OCI-LY3 (cell line): ENCODE results near the gene FAM210B.
A peak's percentile ranks its signal among the peaks of the same experiment; 100 is the strongest.

Source experiments
- H2AFZ ChIP-seq: fragments of 200-600, 300-600 bp; shearing (Covaris generic); 2 replicates; pipeline ENCODE4 v1.6.0; 2014; ENCODE audit warnings: antibody characterized with exemption, low read depth, low read length
- H3K27ac ChIP-seq: fragments of 200-600, 300-600 bp; sonication (generic); 2 replicates; pipeline ENCODE4 v1.5.1; 2014; ENCODE audit warnings: mild to moderate bottlenecking, low read length, moderate library complexity, mixed read lengths
- H3K27me3 ChIP-seq: fragments of 200-600, 300-600 bp; sonication (generic); 2 replicates; pipeline ENCODE4 v1.6.1; 2014; ENCODE audit warnings: low read depth, low read length, mixed read lengths
- H3K36me3 ChIP-seq: fragments of 200-600, 300-600 bp; sonication (generic); replicated peaks from 2 replicates; pipeline ENCODE3; 2014; ENCODE audit warnings: low read depth, low read length, mixed read lengths
- H3K4me1 ChIP-seq: fragments of 300-600, 200-600 bp; sonication (generic); 2 replicates; pipeline ENCODE4 v1.6.1; 2014; ENCODE audit warnings: low read length, mixed read lengths
- H3K4me2 ChIP-seq: fragments of 200-600, 300-600 bp; sonication (generic); 2 replicates; pipeline ENCODE4 v1.6.1; 2014; ENCODE audit warnings: low read length, mixed read lengths
- H3K4me3 ChIP-seq: fragments of 300-600, 200-600 bp; sonication (generic); 2 replicates; pipeline ENCODE4 v1.5.1; 2014; ENCODE audit warnings: antibody characterized with exemption, mild to moderate bottlenecking, low read length, moderate library complexity
- H3K79me2 ChIP-seq: fragments of 300-600, 200-600 bp; shearing (Covaris generic); 2 replicates; pipeline ENCODE4 v1.6.1; 2014; ENCODE audit warnings: mild to moderate bottlenecking, low read length, mixed read lengths
- H3K9ac ChIP-seq: fragments of 300-600, 200-600 bp; shearing (Covaris generic); 2 replicates; pipeline ENCODE4 v1.6.0; 2014; ENCODE audit warnings: mild to moderate bottlenecking, low read length, moderate library complexity
- H3K9me3 ChIP-seq: fragments of 200-600, 300-600 bp; shearing (Covaris generic); 2 replicates; pipeline ENCODE4 v1.6.1; 2014; ENCODE audit warnings: low read length, mixed read lengths; ENCODE audit not compliant: insufficient read depth
- H4K20me1 ChIP-seq: fragments of 200-600, 300-600 bp; sonication (generic); 2 replicates; pipeline ENCODE4 v1.6.1; 2016; ENCODE audit warnings: low read length, mixed read lengths; ENCODE audit not compliant: insufficient read depth
- CTCF ChIP-seq: fragments of 200-600, 300-600 bp; sonication (generic); IDR thresholded peaks from 2 replicates; pipeline ENCODE4 v1.5.1; 2014; ENCODE audit warnings: antibody characterized with exemption, low read length, low read depth
- EZH2phosphoT487 ChIP-seq: fragments of 200-600 bp; shearing (Covaris generic); IDR thresholded peaks from 2 replicates; pipeline ENCODE4 v1.6.1; 2018; ENCODE audit warnings: antibody characterized with exemption, mixed run types, low read depth

FAM210B gene

GRCh38 chr20:56353356-56353755 lies 5.4 kb upstream of the FAM210B start:
- Histone ChIP-seq H3K9ac (no peak overlapping the region), H3K9me3 (no peaks in the 10 kb centered on the region), H3K4me3 (no peak overlapping the region), H3K36me3 (no peaks in the 10 kb centered on the region), H3K27me3 (peaks cover 19% of the 10 kb centered on the region), H3K79me2 (no peaks in the 10 kb centered on the region), H4K20me1 (no peaks in the 10 kb centered on the region), H3K4me1 (peaks cover 8% of the 10 kb centered on the region), H3K4me2 (no peak overlapping the region), H2AFZ (no peak overlapping the region), H3K27ac (no peak overlapping the region)
- no peak for TF ChIP-seq EZH2phosphoT487
- no peak for TF ChIP-seq CTCF

DNA sequence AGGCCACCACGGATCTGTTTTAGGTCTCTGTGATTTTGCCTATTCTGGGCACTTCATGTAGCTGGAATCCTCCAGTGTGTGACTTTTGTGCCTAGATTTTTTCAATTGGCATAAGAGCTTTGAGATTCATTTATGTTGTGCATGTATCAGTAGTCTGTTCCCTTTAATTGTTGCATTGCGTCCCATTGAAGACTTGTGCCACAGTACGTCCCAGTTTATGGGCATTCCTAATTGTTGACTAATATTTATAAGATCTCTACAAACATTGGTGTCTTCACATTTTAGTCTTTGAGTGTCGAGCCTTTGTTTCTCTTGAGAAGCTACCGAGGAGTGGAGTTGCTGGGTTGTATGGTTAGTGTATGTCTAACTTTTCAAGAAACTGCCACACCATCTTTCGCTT lies 704 bp upstream of the FAM210B start:
- H3K36me3 ChIP-seq, result no peaks in the 10 kb centered on the region
- no peaks in the 10 kb centered on the region for H3K9me3 ChIP-seq
- no peaks in the 10 kb centered on the region for H3K79me2 ChIP-seq
- peaks cover 4% of the 10 kb centered on the region; the same call in 1 of the 2 replicates for H3K4me1 ChIP-seq
- H3K9ac ChIP-seq, result peak overlapping the region; percentile 29; the same call in 1 of the 2 replicates
- H2AFZ ChIP-seq, result peak overlapping the region; percentile 75
- TF ChIP-seq EZH2phosphoT487, result no peak
- TF ChIP-seq CTCF, result no peak
- peak overlapping the region; percentile 78 for H3K4me3 ChIP-seq
- peak overlapping the region; percentile 88 for H3K4me2 ChIP-seq
- H3K27me3 ChIP-seq, result peaks cover 19% of the 10 kb centered on the region
- no peak overlapping the region for H3K27ac ChIP-seq
- no peaks in the 10 kb centered on the region for H4K20me1 ChIP-seq

DNA sequence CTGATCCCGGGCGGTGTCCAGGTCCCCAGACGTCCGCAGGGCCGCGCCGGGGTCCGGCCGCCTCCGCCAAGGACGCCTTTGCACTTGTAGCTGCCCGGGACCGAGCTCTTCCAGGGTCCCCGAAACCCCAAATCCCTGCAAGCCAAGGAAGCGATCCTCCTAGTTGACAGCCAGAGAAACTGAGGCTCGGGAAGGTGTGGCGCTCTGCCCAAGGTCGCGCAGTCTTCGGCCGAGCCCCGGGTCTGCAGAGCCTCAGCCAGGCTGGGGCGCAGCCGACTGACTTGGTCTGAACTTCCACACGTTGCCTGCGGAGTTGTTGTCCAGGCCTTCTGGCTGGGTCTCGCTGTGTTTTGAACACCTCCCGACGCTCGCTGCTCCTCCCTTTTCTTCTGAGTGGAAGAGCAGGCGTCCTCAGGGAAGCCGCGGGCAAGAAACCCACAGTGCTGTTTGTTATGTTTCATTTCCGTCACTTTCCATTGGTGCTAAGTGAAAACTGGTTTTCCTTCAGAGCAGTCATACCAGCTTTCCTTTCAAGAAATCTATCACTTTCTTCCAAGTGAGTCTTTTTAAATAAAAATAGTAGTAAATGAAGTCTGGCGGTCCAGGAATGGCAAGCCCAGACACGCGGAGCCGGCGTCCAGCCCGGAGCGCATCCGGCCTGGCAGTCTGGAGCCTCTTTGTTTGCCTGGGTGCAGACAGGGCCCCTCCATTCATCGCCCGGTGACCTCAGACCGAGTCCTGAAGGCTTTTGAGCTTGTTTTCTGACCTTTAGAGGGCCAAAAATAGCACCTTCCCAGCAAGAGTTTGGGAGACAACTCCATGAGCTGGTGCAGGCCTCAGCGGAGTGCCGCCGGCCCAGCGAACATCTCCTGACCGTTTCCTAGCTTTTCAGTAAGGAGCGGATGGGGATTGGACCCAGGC lies 698 bp downstream of the FAM210B start:
- Histone ChIP-seq H3K9ac (peak overlapping the region; percentile 39), H3K36me3 (no peaks in the 10 kb centered on the region), H3K9me3 (no peaks in the 10 kb centered on the region), H3K4me1 (peaks cover 4% of the 10 kb centered on the region; the same call in 1 of the 2 replicates), H2AFZ (peak overlapping the region; percentile 24; the same call in 1 of the 2 replicates), H4K20me1 (no peaks in the 10 kb centered on the region), H3K4me3 (peak overlapping the region; percentile 78), H3K79me2 (no peaks in the 10 kb centered on the region), H3K4me2 (peak overlapping the region; percentile 80), H3K27me3 (peaks cover 14% of the 10 kb centered on the region), H3K27ac (no peak overlapping the region)
- no peak for TF ChIP-seq EZH2phosphoT487
- no peak for TF ChIP-seq CTCF

GRCh38 chr20:56360133-56360907 lies 1.5 kb downstream of the FAM210B start:
- TF ChIP-seq EZH2phosphoT487 (no peak), CTCF (no peak)
- H3K27ac ChIP-seq, result no peak overlapping the region
- no peak overlapping the region for H3K4me3 ChIP-seq
- H3K79me2 ChIP-seq, result no peaks in the 10 kb centered on the region
- H3K9ac ChIP-seq, result no peak overlapping the region
- no peak overlapping the region for H3K4me2 ChIP-seq
- no peaks in the 10 kb centered on the region for H4K20me1 ChIP-seq
- H3K9me3 ChIP-seq, result no peaks in the 10 kb centered on the region
- H3K27me3 ChIP-seq, result peaks cover 14% of the 10 kb centered on the region
- H2AFZ ChIP-seq, result no peak overlapping the region
- no peaks in the 10 kb centered on the region for H3K36me3 ChIP-seq
- peaks cover 4% of the 10 kb centered on the region; the same call in 1 of the 2 replicates for H3K4me1 ChIP-seq
